ENCODE data around the gene EEIG2. TPM values are rescaled to one million over a fixed set of nuclear protein-coding genes. Genes with fewer than 3 reads are reported as not detected.

Gene EEIG2
- total RNA-seq, 1 donor from 2014 or later: 7.1 TPM

GRCh38 chr1:108565512-108565911, 5.6 kb downstream of the EEIG2 start:
- peaks cover 7% of the 10 kb centered on the region for H3K4me1 ChIP-seq (ENCODE audit: insufficient read depth, low read length)
- FAIRE-seq (no peak), DNase-seq (ENCODE audit: low read depth) (no peak)
- no peaks in the 10 kb centered on the region for H3K27me3 ChIP-seq (ENCODE audit: insufficient read depth, low read length)
- no peak overlapping the region for H3K4me3 ChIP-seq (ENCODE audit: insufficient read depth, low read depth, low read length)
- H3K9me3 ChIP-seq (ENCODE audit: insufficient read depth, low read depth, low read length): no peaks in the 10 kb centered on the region
- no peak for TF ChIP-seq EZH2 (IDR thresholded peaks at IDR 0.05; ENCODE audit: insufficient read depth, low read length)
- TF ChIP-seq, protein P1, sequence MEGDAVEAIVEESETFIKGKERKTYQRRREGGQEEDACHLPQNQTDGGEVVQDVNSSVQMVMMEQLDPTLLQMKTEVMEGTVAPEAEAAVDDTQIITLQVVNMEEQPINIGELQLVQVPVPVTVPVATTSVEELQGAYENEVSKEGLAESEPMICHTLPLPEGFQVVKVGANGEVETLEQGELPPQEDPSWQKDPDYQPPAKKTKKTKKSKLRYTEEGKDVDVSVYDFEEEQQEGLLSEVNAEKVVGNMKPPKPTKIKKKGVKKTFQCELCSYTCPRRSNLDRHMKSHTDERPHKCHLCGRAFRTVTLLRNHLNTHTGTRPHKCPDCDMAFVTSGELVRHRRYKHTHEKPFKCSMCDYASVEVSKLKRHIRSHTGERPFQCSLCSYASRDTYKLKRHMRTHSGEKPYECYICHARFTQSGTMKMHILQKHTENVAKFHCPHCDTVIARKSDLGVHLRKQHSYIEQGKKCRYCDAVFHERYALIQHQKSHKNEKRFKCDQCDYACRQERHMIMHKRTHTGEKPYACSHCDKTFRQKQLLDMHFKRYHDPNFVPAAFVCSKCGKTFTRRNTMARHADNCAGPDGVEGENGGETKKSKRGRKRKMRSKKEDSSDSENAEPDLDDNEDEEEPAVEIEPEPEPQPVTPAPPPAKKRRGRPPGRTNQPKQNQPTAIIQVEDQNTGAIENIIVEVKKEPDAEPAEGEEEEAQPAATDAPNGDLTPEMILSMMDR (IDR thresholded peaks at IDR 0.05; ENCODE audit: insufficient read depth, low read depth, low read length): no peak
- H3K4me2 ChIP-seq (ENCODE audit: low read length): no peak overlapping the region
- H4K20me1 ChIP-seq (ENCODE audit: insufficient read depth, low read length): peaks cover 4% of the 10 kb centered on the region
- no peak overlapping the region for H3K4me3 Mint-ChIP-seq (ENCODE audit: unreplicated experiment)
- H3K79me2 ChIP-seq (ENCODE audit: insufficient read depth, low read length): peaks cover 9% of the 10 kb centered on the region
- no peak overlapping the region for H3K27ac Mint-ChIP-seq (ENCODE audit: unreplicated experiment)
- H3K4me1 Mint-ChIP-seq (ENCODE audit: low read depth, unreplicated experiment): no peaks in the 10 kb centered on the region
- H3K27me3 Mint-ChIP-seq (ENCODE audit: low read depth, unreplicated experiment): no peaks in the 10 kb centered on the region
- H3K36me3 Mint-ChIP-seq (ENCODE audit: low read depth, unreplicated experiment): no peaks in the 10 kb centered on the region
- no peak overlapping the region for H3K27ac ChIP-seq (ENCODE audit: low read depth, low read length)
- H3K9me3 Mint-ChIP-seq (ENCODE audit: unreplicated experiment): no peaks in the 10 kb centered on the region
- H2AFZ ChIP-seq (ENCODE audit: low read depth, low read length): no peak overlapping the region
- H3K9ac ChIP-seq (ENCODE audit: low read length): no peak overlapping the region
- no peaks in the 10 kb centered on the region for H3K36me3 ChIP-seq (ENCODE audit: insufficient read depth, low read length)

- peaks cover 2% of the 10 kb centered on the region for H3K79me2 ChIP-seq (ENCODE audit: insufficient read depth, low read length)
- TF ChIP-seq, protein P1 (IDR thresholded peaks at IDR 0.05; ENCODE audit: insufficient read depth, low read depth, low read length): no peak
- TF ChIP-seq EZH2 (IDR thresholded peaks at IDR 0.05; ENCODE audit: insufficient read depth, low read length): no peak
These were observed 8.7 kb downstream of the EEIG2 start for GRCh38 chr1:108568589-108568988.

GRCh38 chr1:108569097-108569728, 9.3 kb downstream of the EEIG2 start:
- Mint-ChIP-seq H3K27ac (ENCODE audit: unreplicated experiment) (no peak overlapping the region), H3K4me1 (ENCODE audit: low read depth, unreplicated experiment) (no peaks in the 10 kb centered on the region), H3K27me3 (ENCODE audit: low read depth, unreplicated experiment) (no peaks in the 10 kb centered on the region), H3K9me3 (ENCODE audit: unreplicated experiment) (no peaks in the 10 kb centered on the region), H3K36me3 (ENCODE audit: low read depth, unreplicated experiment) (no peaks in the 10 kb centered on the region), H3K4me3 (ENCODE audit: unreplicated experiment) (no peak overlapping the region)
- DNase-seq (ENCODE audit: low read depth) (peak; percentile 16), FAIRE-seq (no peak)
- Histone ChIP-seq H2AFZ (ENCODE audit: low read depth, low read length) (no peak overlapping the region), H3K4me1 (ENCODE audit: insufficient read depth, low read length) (no peaks in the 10 kb centered on the region), H3K36me3 (ENCODE audit: insufficient read depth, low read length) (no peaks in the 10 kb centered on the region), H3K4me2 (ENCODE audit: low read length) (no peak overlapping the region), H3K79me2 (ENCODE audit: insufficient read depth, low read length) (peaks cover 2% of the 10 kb centered on the region), H3K27ac (ENCODE audit: low read depth, low read length) (no peak overlapping the region), H3K9ac (ENCODE audit: low read length) (no peak overlapping the region), H4K20me1 (ENCODE audit: insufficient read depth, low read length) (no peaks in the 10 kb centered on the region), H3K27me3 (ENCODE audit: insufficient read depth, low read length) (no peaks in the 10 kb centered on the region), H3K4me3 (ENCODE audit: insufficient read depth, low read depth, low read length) (no peak overlapping the region), H3K9me3 (ENCODE audit: insufficient read depth, low read depth, low read length) (no peaks in the 10 kb centered on the region)
- TF ChIP-seq, protein P1 (IDR thresholded peaks at IDR 0.05; ENCODE audit: insufficient read depth, low read depth, low read length): no peak
- TF ChIP-seq EZH2 (IDR thresholded peaks at IDR 0.05; ENCODE audit: insufficient read depth, low read length): no peak

More at GRCh38 chr1:108568589-108568988, 8.7 kb downstream of the EEIG2 start:
- Histone ChIP-seq H3K4me2 (ENCODE audit: low read length) (no peak overlapping the region), H3K4me3 (ENCODE audit: insufficient read depth, low read depth, low read length) (no peak overlapping the region), H2AFZ (ENCODE audit: low read depth, low read length) (no peak overlapping the region), H3K4me1 (ENCODE audit: insufficient read depth, low read length) (no peaks in the 10 kb centered on the region), H3K36me3 (ENCODE audit: insufficient read depth, low read length) (no peaks in the 10 kb centered on the region), H3K9ac (ENCODE audit: low read length) (no peak overlapping the region), H4K20me1 (ENCODE audit: insufficient read depth, low read length) (peaks cover 4% of the 10 kb centered on the region), H3K27me3 (ENCODE audit: insufficient read depth, low read length) (no peaks in the 10 kb centered on the region), H3K9me3 (ENCODE audit: insufficient read depth, low read depth, low read length) (no peaks in the 10 kb centered on the region), H3K27ac (ENCODE audit: low read depth, low read length) (no peak overlapping the region)
- H3K27me3 Mint-ChIP-seq (ENCODE audit: low read depth, unreplicated experiment): no peaks in the 10 kb centered on the region
- H3K27ac Mint-ChIP-seq (ENCODE audit: unreplicated experiment): no peak overlapping the region
- no peaks in the 10 kb centered on the region for H3K36me3 Mint-ChIP-seq (ENCODE audit: low read depth, unreplicated experiment)
- no peak for DNase-seq (ENCODE audit: low read depth)
- H3K4me1 Mint-ChIP-seq (ENCODE audit: low read depth, unreplicated experiment): no peaks in the 10 kb centered on the region
- H3K9me3 Mint-ChIP-seq (ENCODE audit: unreplicated experiment): no peaks in the 10 kb centered on the region
- FAIRE-seq: no peak
- H3K4me3 Mint-ChIP-seq (ENCODE audit: unreplicated experiment): no peak overlapping the region
